Measurements from ENCODE around the gene IBA57. TPM values are rescaled to one million over a fixed set of nuclear protein-coding genes. Genes with fewer than 3 reads are reported as not detected.
A peak's percentile ranks its signal among the peaks of the same experiment; 100 is the strongest.

Gene IBA57
- 10 to 100 TPM in 1 of 2 donors, 1 to 10 TPM in 1; 3.5 to 12.2 TPM for total RNA-seq

GRCh38 chr1:228165372-228166169 is at the start of gene IBA57:
IBA57 (plus strand) TSS chr1:228165804; CDS start chr1:228165817, 13 bp downstream.
- Histone ChIP-seq H3K27ac (peak within 1 kb of the TSS; percentile 98 to 99), H3K36me3 (no peaks in the 10 kb centered on the region), H3K9me3 (no peaks in the 10 kb centered on the region), H3K27me3 (replicated peaks; ENCODE audit: insufficient read depth) (no peaks in the 10 kb centered on the region), H3K4me3 (peak within 1 kb of the TSS; percentile 90), H3K4me1 (ENCODE audit: control insufficient read depth in 1 of 2, low read depth in 2 of 2) (peaks cover 3 to 17% of the 10 kb centered on the region in 2 donors)
- DNase-seq (ENCODE audit: low spot score): peak; percentile 95
- peak; percentile 90 for TF ChIP-seq CTCF (IDR thresholded peaks at IDR 0.05)
- ATAC-seq (ENCODE audit: insufficient number of reproducible peaks, low FRiP score, low read depth): peak; percentile 95

- no peak for TF ChIP-seq CTCF (IDR thresholded peaks at IDR 0.05)
- no peak overlapping the region for H3K27ac ChIP-seq
- no peaks in the 10 kb centered on the region for H3K36me3 ChIP-seq
- no peaks in the 10 kb centered on the region for H3K9me3 ChIP-seq
- H3K27me3 ChIP-seq (replicated peaks; ENCODE audit: insufficient read depth): no peaks in the 10 kb centered on the region
- H3K4me3 ChIP-seq: no peak overlapping the region
- peaks cover 3 to 11% of the 10 kb centered on the region in 2 donors for H3K4me1 ChIP-seq (ENCODE audit: control insufficient read depth in 1 of 2, low read depth in 2 of 2)
- no peak for DNase-seq (ENCODE audit: low spot score)
- no peak for ATAC-seq (ENCODE audit: insufficient number of reproducible peaks, low FRiP score, low read depth)
Observed at GRCh38 chr1:228117335-228117734, 48.3 kb upstream of the IBA57 start.

GRCh38 chr1:228118040-228118439 is 47.6 kb upstream of the IBA57 start:
- no peaks in the 10 kb centered on the region for H3K9me3 ChIP-seq
- H3K4me1 ChIP-seq (ENCODE audit: control insufficient read depth in 1 of 2, low read depth in 2 of 2): peaks cover 3 to 11% of the 10 kb centered on the region in 2 donors
- H3K27ac ChIP-seq: no peak overlapping the region
- no peaks in the 10 kb centered on the region for H3K36me3 ChIP-seq
- no peak for ATAC-seq (ENCODE audit: insufficient number of reproducible peaks, low FRiP score, low read depth)
- TF ChIP-seq CTCF (IDR thresholded peaks at IDR 0.05): no peak
- no peaks in the 10 kb centered on the region for H3K27me3 ChIP-seq (replicated peaks; ENCODE audit: insufficient read depth)
- no peak for DNase-seq (ENCODE audit: low spot score)
- H3K4me3 ChIP-seq: no peak overlapping the region

GRCh38 chr1:228120351-228120750 is 45.3 kb upstream of the IBA57 start:
- no peaks in the 10 kb centered on the region for H3K27me3 ChIP-seq (replicated peaks; ENCODE audit: insufficient read depth)
- H3K4me1 ChIP-seq (ENCODE audit: control insufficient read depth in 1 of 2, low read depth in 2 of 2): peaks cover 3 to 11% of the 10 kb centered on the region in 2 donors
- H3K4me3 ChIP-seq: no peak overlapping the region
- H3K9me3 ChIP-seq: no peaks in the 10 kb centered on the region
- DNase-seq (ENCODE audit: low spot score) (no peak), ATAC-seq (ENCODE audit: insufficient number of reproducible peaks, low FRiP score, low read depth) (no peak)
- TF ChIP-seq CTCF (IDR thresholded peaks at IDR 0.05): no peak
- H3K27ac ChIP-seq: peak overlapping the region; percentile 2 to 46
- no peaks in the 10 kb centered on the region for H3K36me3 ChIP-seq

GRCh38 chr1:228120857-228121489 is 44.6 kb upstream of the IBA57 start:
- Histone ChIP-seq H3K27ac (peak overlapping the region in 1 of 2 donors; percentile 46), H3K9me3 (no peaks in the 10 kb centered on the region), H3K36me3 (no peaks in the 10 kb centered on the region), H3K27me3 (replicated peaks; ENCODE audit: insufficient read depth) (no peaks in the 10 kb centered on the region), H3K4me1 (ENCODE audit: control insufficient read depth in 1 of 2, low read depth in 2 of 2) (peaks cover 3 to 11% of the 10 kb centered on the region in 2 donors), H3K4me3 (no peak overlapping the region)
- ATAC-seq (ENCODE audit: insufficient number of reproducible peaks, low FRiP score, low read depth) (no peak), DNase-seq (ENCODE audit: low spot score) (no peak)
- TF ChIP-seq CTCF (IDR thresholded peaks at IDR 0.05): no peak

Data from thoracic aorta (tissue), 2 donors.